HL-60/S4 treated with phorbol 12-myristate 13-acetate at 8.2 ng/mL for 4 days and 3 days (cell line): ENCODE measurements around the gene FAM20C.

Source experiments
- in situ Hi-C: fragments of 300-500 bp; cut with MboI; formaldehyde crosslinking; loops from 2 replicates; pipeline ENCODE4 v1.15.0; 2022; ENCODE audit warnings: low sequenced_read_pairs

FAM20C gene

GRCh38 chr7:191981-192649, at the start of gene FAM20C:
FAM20C (plus strand) TSS chr7:192571; CDS start chr7:193200, 629 bp downstream.
- in situ Hi-C loops = no loop called here

- in situ Hi-C loops = no loop called here
These were observed 49.1 kb upstream of the FAM20C start for GRCh38 chr7:143145-143751.

GRCh38 chr7:143811-144453, 48.4 kb upstream of the FAM20C start:
- in situ Hi-C loops = no loop called here

- in situ Hi-C loops = no loop called here
These were observed 47.9 kb upstream of the FAM20C start for GRCh38 chr7:144454-144826.

- in situ Hi-C loops = no loop called here
These were observed 46.5 kb upstream of the FAM20C start for GRCh38 chr7:145863-146262.

- in situ Hi-C loops = no loop called here
These were observed 43.8 kb upstream of the FAM20C start for GRCh38 chr7:148543-148931.

GRCh38 chr7:148932-149790, 43.2 kb upstream of the FAM20C start:
- in situ Hi-C loops = no loop called here

GRCh38 chr7:149791-150636, 42.4 kb upstream of the FAM20C start:
- in situ Hi-C loops = no loop called here

- in situ Hi-C loops = no loop called here
These were observed 41.6 kb upstream of the FAM20C start for GRCh38 chr7:150811-151221.

GRCh38 chr7:151346-152050, 40.9 kb upstream of the FAM20C start:
- in situ Hi-C loops = no loop called here

- in situ Hi-C loops = no loop called here
These were observed 39.5 kb upstream of the FAM20C start for GRCh38 chr7:152702-153391.

- in situ Hi-C loops = no loop called here
These were observed 38.8 kb upstream of the FAM20C start for GRCh38 chr7:153604-154003.

- in situ Hi-C loops = no loop called here
These were observed 38.1 kb upstream of the FAM20C start for GRCh38 chr7:154096-154799.

GRCh38 chr7:155469-155900, 36.9 kb upstream of the FAM20C start:
- in situ Hi-C loops = no loop called here

- in situ Hi-C loops = no loop called here
These were observed 36.0 kb upstream of the FAM20C start for GRCh38 chr7:156111-157007.

GRCh38 chr7:157008-157310, 35.4 kb upstream of the FAM20C start:
- in situ Hi-C loops = no loop called here

GRCh38 chr7:157771-158625, 34.4 kb upstream of the FAM20C start:
- in situ Hi-C loops = no loop called here
